T-helper 1 cell treated with Interleukin-12 subunit alpha and Interleukin-12 subunit beta and Interleukin-4 antibody, amounts not matched to agents 30 μg/mL and 1 μg/mL, for 36 hours (primary cell): ENCODE measurements around the gene PTPRS.
A peak's percentile ranks its signal among the peaks of the same experiment; 100 is the strongest.
"Not testable (repeated sequence)": the region's sequence is repeated elsewhere in the genome, so short reads cannot be mapped to it uniquely, and the experiment has no call there.

Experiments used
- H3K27ac Mint-ChIP-seq: one replicate; pipeline ENCODE4 v1.8.0; 2021; ENCODE audit warnings: mild to moderate bottlenecking, mixed read lengths
- H3K27me3 Mint-ChIP-seq: one replicate; pipeline ENCODE4 v1.8.0; 2021; ENCODE audit warnings: low read depth, mixed read lengths
- H3K36me3 Mint-ChIP-seq: one replicate; pipeline ENCODE4 v1.8.0; 2021; ENCODE audit warnings: low read depth, mixed read lengths
- H3K4me1 Mint-ChIP-seq: one replicate; pipeline ENCODE4 v1.8.0; 2021; ENCODE audit warnings: low read depth, mixed read lengths
- H3K4me3 Mint-ChIP-seq: one replicate; pipeline ENCODE4 v1.8.0; 2021; ENCODE audit warnings: mild to moderate bottlenecking, moderate library complexity, mixed read lengths
- H3K9me3 Mint-ChIP-seq: one replicate; pipeline ENCODE4 v1.8.0; 2021; ENCODE audit warnings: mixed read lengths

PTPRS gene

DNA sequence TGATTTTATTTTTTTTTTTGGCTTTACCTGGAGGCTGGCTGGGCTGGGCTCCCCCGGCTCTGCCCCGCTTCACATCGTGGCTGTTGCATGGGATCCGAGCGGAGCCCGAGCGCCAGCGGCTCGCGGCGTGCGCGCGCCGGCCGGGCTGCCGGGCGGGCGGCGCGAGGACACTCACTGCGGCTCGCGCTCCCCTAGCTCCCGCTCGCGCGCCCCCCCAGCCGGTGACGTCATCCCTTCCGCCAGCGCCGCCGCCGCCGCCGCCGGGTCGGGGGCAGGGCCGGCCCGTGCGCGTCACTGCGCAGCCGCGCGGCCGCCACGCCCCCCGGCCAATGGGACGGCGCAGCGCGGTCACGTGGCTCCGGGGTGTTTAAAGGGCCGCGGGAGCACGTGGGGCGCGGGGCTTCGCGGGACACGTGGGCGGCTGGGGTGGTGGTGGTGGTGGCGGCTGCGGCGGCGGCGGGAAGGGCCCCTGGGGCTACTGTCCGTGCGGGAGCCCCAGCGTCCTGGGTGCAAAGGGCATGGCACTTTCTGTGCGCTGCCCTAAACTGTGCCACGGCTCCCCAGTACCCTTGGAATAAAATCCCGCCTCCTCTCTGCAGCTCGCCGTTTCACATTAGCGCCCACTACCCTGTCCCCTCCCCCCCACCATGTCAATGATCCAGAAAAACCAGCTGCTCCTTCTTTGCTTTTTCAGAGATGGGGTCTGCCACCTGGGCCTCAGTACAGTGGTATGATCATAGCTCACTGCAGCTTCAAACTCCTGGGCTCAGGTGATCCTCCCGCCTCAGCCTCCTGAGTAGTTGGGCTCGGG, at the start of gene PTPRS:
Gene PTPRS (minus strand): TSS at position 176 of the 811 bp plus-strand sequence. CDS start 54,672 bp downstream, outside the sequence.
- peak within 1 kb of the TSS; percentile 56 for H3K4me3 Mint-ChIP-seq
- H3K4me1 Mint-ChIP-seq, result peaks cover 2% of the 10 kb centered on the region
- peak within 1 kb of the TSS; percentile 31 for H3K27ac Mint-ChIP-seq
- peaks cover 1% of the 10 kb centered on the region for H3K36me3 Mint-ChIP-seq
- H3K27me3 Mint-ChIP-seq, result peaks cover 51% of the 10 kb centered on the region
- no peaks in the 10 kb centered on the region for H3K9me3 Mint-ChIP-seq

GRCh38 chr19:5389353-5389752, 48.7 kb upstream of the PTPRS start:
- Mint-ChIP-seq H3K36me3 (no peaks in the 10 kb centered on the region), H3K27me3 (no peaks in the 10 kb centered on the region), H3K27ac (no peak overlapping the region), H3K4me3 (no peak overlapping the region), H3K9me3 (peaks cover 29% of the 10 kb centered on the region), H3K4me1 (no peaks in the 10 kb centered on the region)

DNA sequence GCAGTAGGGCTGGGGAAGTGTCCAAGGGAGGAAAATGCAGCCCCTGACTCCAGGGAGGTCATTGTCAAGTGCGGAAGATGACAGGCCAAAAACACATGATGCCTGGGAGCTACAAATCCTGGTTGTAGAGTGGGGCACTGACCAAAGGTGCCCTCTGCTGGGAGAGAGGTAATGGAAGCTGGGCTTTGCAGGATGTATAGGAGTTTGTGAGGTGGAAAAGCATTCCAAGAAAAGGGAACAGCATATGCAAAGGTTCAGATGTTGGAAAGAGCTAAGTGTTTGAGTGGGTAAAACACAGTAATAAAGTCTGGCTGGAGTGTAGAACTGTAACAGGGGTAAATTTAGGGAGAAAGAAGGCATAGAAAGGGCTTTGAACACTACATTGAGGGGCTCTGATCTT, 46.9 kb upstream of the PTPRS start:
- H3K36me3 Mint-ChIP-seq, result no peaks in the 10 kb centered on the region
- H3K4me1 Mint-ChIP-seq, result no peaks in the 10 kb centered on the region
- H3K27me3 Mint-ChIP-seq, result no peaks in the 10 kb centered on the region
- H3K27ac Mint-ChIP-seq, result no peak overlapping the region
- H3K4me3 Mint-ChIP-seq, result no peak overlapping the region
- H3K9me3 Mint-ChIP-seq, result peaks cover 40% of the 10 kb centered on the region

- H3K4me1 Mint-ChIP-seq, result no peaks in the 10 kb centered on the region
- no peak overlapping the region for H3K4me3 Mint-ChIP-seq
- peaks cover 45% of the 10 kb centered on the region for H3K9me3 Mint-ChIP-seq
- no peak overlapping the region for H3K27ac Mint-ChIP-seq
- H3K36me3 Mint-ChIP-seq, result no peaks in the 10 kb centered on the region
- H3K27me3 Mint-ChIP-seq, result no peaks in the 10 kb centered on the region
Observed at GRCh38 chr19:5386841-5387240, 46.2 kb upstream of the PTPRS start.

DNA sequence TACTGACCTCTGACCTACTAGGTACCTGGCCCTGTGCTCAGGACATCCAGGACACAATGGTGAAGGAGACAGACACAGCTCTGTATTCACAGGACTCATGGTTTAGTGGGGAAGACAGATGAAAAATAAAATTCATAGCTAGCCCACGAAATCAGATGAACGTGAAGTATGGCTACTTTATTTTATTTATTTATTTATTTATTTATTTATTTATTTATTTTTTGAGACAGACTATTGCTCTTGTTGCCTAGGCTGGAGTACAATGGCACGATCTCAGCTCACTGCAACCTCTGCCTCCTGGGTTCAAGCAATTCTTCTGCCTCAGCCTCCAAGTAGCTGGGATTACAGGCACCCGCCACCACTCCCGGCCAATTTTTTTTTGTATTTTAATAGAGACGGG, 40.6 kb upstream of the PTPRS start:
- H3K27me3 Mint-ChIP-seq, H3K4me1 Mint-ChIP-seq, H3K4me3 Mint-ChIP-seq, H3K36me3 Mint-ChIP-seq, H3K27ac Mint-ChIP-seq: not testable (repeated sequence)
- peaks cover 45% of the 10 kb centered on the region for H3K9me3 Mint-ChIP-seq

DNA sequence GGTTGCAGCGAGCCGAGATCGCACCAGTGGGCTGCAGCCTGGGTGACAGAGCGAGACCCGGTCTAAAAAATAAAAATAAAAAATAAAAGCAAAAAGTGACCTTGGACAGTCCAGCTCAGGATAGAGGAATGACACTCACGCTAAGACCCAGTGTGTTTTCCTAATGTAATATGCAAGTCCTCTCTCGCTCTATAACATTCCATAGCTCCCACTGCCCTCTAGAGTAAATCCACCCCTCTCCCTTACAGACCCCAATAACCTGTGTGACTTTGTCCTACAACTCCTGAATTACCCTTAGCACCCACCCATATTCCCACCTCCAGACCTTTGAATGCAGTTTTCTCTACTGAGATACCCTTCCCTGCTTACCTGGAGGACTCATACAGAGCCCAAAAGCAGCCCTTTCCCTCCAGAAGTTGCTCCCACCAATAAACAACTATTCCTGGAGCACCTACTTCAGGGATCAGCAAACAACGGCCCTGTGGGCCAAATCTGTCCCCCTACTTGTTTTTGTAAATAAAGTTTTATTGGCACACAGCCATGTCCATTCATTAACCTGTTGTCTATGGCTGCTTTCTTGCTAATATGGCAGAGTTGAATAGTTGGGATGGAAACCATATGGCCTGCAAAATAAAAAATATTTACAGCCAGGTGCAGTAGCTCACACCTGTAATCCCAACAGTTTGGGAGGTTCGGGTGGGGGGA, 39.8 kb upstream of the PTPRS start:
- Mint-ChIP-seq H3K27ac (no peak overlapping the region), H3K9me3 (peaks cover 43% of the 10 kb centered on the region), H3K4me3 (no peak overlapping the region), H3K27me3 (no peaks in the 10 kb centered on the region), H3K4me1 (no peaks in the 10 kb centered on the region), H3K36me3 (no peaks in the 10 kb centered on the region)

GRCh38 chr19:5376928-5377327, 36.3 kb upstream of the PTPRS start:
- Mint-ChIP-seq H3K9me3 (peaks cover 33% of the 10 kb centered on the region), H3K27me3 (no peaks in the 10 kb centered on the region), H3K4me1 (no peaks in the 10 kb centered on the region), H3K27ac (no peak overlapping the region), H3K36me3 (no peaks in the 10 kb centered on the region), H3K4me3 (no peak overlapping the region)

- H3K27ac Mint-ChIP-seq, result no peak overlapping the region
- H3K9me3 Mint-ChIP-seq, result peaks cover 17% of the 10 kb centered on the region
- no peaks in the 10 kb centered on the region for H3K36me3 Mint-ChIP-seq
- H3K27me3 Mint-ChIP-seq, result no peaks in the 10 kb centered on the region
- H3K4me3 Mint-ChIP-seq, result no peak overlapping the region
- no peaks in the 10 kb centered on the region for H3K4me1 Mint-ChIP-seq
Observed at GRCh38 chr19:5372572-5373200, 32.1 kb upstream of the PTPRS start.

- Mint-ChIP-seq H3K9me3 (peaks cover 13% of the 10 kb centered on the region), H3K4me3 (no peak overlapping the region), H3K36me3 (no peaks in the 10 kb centered on the region), H3K27me3 (no peaks in the 10 kb centered on the region), H3K4me1 (no peaks in the 10 kb centered on the region), H3K27ac (no peak overlapping the region)
Observed at GRCh38 chr19:5369962-5370367, 29.4 kb upstream of the PTPRS start.

- H3K27ac Mint-ChIP-seq, result no peak overlapping the region
- H3K4me3 Mint-ChIP-seq, result no peak overlapping the region
- peaks cover 8% of the 10 kb centered on the region for H3K9me3 Mint-ChIP-seq
- H3K36me3 Mint-ChIP-seq, result no peaks in the 10 kb centered on the region
- no peaks in the 10 kb centered on the region for H3K27me3 Mint-ChIP-seq
- H3K4me1 Mint-ChIP-seq, result no peaks in the 10 kb centered on the region
Observed at GRCh38 chr19:5369304-5369703, 28.7 kb upstream of the PTPRS start.

- H3K27me3 Mint-ChIP-seq, result no peaks in the 10 kb centered on the region
- H3K9me3 Mint-ChIP-seq, result peaks cover 5% of the 10 kb centered on the region
- no peak overlapping the region for H3K4me3 Mint-ChIP-seq
- H3K4me1 Mint-ChIP-seq, result no peaks in the 10 kb centered on the region
- H3K36me3 Mint-ChIP-seq, result no peaks in the 10 kb centered on the region
- H3K27ac Mint-ChIP-seq, result no peak overlapping the region
Observed at GRCh38 chr19:5367530-5368133, 27.0 kb upstream of the PTPRS start.

- H3K36me3 Mint-ChIP-seq, result no peaks in the 10 kb centered on the region
- no peak overlapping the region for H3K27ac Mint-ChIP-seq
- H3K27me3 Mint-ChIP-seq, result no peaks in the 10 kb centered on the region
- no peaks in the 10 kb centered on the region for H3K4me1 Mint-ChIP-seq
- H3K9me3 Mint-ChIP-seq, result no peaks in the 10 kb centered on the region
- no peak overlapping the region for H3K4me3 Mint-ChIP-seq
Observed at GRCh38 chr19:5365905-5366304, 25.3 kb upstream of the PTPRS start.

DNA sequence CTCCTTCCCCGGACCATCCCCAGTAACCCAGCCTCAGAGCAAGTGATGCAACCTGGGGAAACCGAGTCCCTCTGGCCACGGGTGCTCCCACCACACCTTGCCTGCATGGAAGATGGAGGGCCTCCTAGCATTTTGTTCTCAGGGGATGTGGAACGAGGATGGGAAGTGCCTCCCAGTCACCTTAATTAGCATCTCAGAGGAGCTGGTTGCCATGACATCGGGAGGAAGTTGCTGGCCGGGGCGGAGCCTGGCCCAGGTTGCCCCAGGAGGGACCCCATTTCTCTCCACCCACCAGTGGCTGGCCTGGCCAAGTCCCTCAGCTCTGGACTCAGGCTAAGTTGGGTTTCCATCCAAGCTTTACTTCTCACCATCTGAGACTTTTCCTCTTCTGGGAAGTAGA, 24.1 kb upstream of the PTPRS start:
- Mint-ChIP-seq H3K36me3 (no peaks in the 10 kb centered on the region), H3K27ac (no peak overlapping the region), H3K27me3 (no peaks in the 10 kb centered on the region), H3K4me1 (no peaks in the 10 kb centered on the region), H3K4me3 (no peak overlapping the region), H3K9me3 (no peaks in the 10 kb centered on the region)

- not testable (repeated sequence) for H3K27me3 Mint-ChIP-seq, H3K4me1 Mint-ChIP-seq, H3K27ac Mint-ChIP-seq, H3K9me3 Mint-ChIP-seq, H3K36me3 Mint-ChIP-seq, H3K4me3 Mint-ChIP-seq
Observed at GRCh38 chr19:5361839-5362238, 21.2 kb upstream of the PTPRS start.
